Upper lobe of right lung (tissue), 1 donor: Measurements from ENCODE around the gene VRK2. TPM values are rescaled to one million over a fixed set of nuclear protein-coding genes. Genes with fewer than 3 reads are reported as not detected.
"Not testable (repeated sequence)": the region's sequence is repeated elsewhere in the genome, so short reads cannot be mapped to it uniquely, and the experiment has no call there.

Experiments
- ATAC-seq: fragments of 200-7000 bp; cut with Tn5 transposase; one replicate; pipeline ENCODE4 v1.9.1; 2020; ENCODE audit warnings: mild to moderate bottlenecking, moderate library complexity
- DNase-seq: peaks from one replicate; pipeline ENCODE4 v3.0.0-alpha.2; 2020
- H3K27ac ChIP-seq: fragments of 200-600 bp; one replicate; pipeline ENCODE4 v1.8.0; 2022
- H3K27me3 ChIP-seq: fragments of 200-600 bp; one replicate; pipeline ENCODE4 v1.8.0; 2022; ENCODE audit warnings: mild to moderate bottlenecking
- H3K36me3 ChIP-seq: fragments of 200-600 bp; one replicate; pipeline ENCODE4 v1.8.0; 2022
- H3K4me1 ChIP-seq: fragments of 200-600 bp; one replicate; pipeline ENCODE4 v1.8.0; 2022
- H3K4me3 ChIP-seq: fragments of 200-600 bp; one replicate; pipeline ENCODE4 v1.8.0; 2022; ENCODE audit warnings: mild to moderate bottlenecking
- H3K9me3 ChIP-seq: fragments of 200-600 bp; one replicate; pipeline ENCODE4 v1.8.0; 2022
- intact Hi-C: fragments of 100-400 bp; cut with DNase I; formaldehyde crosslinking; loops from one replicate; pipeline ENCODE4 v1.11.0; 2022
- total RNA-seq: library from RNA; stranded (reverse); fragmentation: NEBNext Ultra II Directional; extraction: Animal tissue kit (Norgen Biotek cat#: 25700); gene quantifications from one replicate; pipeline ENCODE4 v1.2.1, GENCODE V29; 2021
- TF ChIP-seq, protein P1 (sequence below): fragments of 200-600 bp; IDR thresholded peaks from one replicate; pipeline ENCODE4 v1.8.0; 2022; ENCODE audit warnings: antibody characterized with exemption
- donor health status: DM: no; HTN: yes; CAD: no; lungs with severe emphysema.

VRK2 gene
- total RNA-seq, 1 donor from 2014 or later: 23.8 TPM

DNA sequence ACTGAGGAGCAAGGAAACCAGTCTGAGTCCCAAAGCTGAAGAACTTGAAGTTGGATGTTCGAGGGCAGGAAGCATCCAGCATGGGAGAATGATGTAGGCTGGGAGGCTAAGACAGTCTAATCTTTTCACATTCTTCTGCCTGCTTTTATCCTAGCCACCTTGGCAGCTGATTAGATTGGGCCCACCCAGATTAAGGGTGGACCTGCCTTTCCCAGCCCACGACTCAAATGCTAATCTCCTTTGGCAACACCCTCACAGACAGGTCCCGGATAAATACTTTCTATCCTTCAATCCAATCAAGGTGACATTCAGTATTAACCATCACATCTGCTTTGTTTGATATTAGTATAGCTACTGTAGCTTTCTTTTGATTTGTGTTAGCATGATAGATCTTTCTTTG, 27.1 kb downstream of the VRK2 start:
- Histone ChIP-seq H3K36me3 (peaks cover 6% of the 10 kb centered on the region), H3K27me3 (no peaks in the 10 kb centered on the region), H3K4me3 (no peak overlapping the region), H3K4me1 (no peaks in the 10 kb centered on the region), H3K9me3 (peaks cover 3% of the 10 kb centered on the region), H3K27ac (no peak overlapping the region)
- intact Hi-C loops: no loop called here
- ATAC-seq (no peak), DNase-seq (no peak)
- TF ChIP-seq, protein P1, sequence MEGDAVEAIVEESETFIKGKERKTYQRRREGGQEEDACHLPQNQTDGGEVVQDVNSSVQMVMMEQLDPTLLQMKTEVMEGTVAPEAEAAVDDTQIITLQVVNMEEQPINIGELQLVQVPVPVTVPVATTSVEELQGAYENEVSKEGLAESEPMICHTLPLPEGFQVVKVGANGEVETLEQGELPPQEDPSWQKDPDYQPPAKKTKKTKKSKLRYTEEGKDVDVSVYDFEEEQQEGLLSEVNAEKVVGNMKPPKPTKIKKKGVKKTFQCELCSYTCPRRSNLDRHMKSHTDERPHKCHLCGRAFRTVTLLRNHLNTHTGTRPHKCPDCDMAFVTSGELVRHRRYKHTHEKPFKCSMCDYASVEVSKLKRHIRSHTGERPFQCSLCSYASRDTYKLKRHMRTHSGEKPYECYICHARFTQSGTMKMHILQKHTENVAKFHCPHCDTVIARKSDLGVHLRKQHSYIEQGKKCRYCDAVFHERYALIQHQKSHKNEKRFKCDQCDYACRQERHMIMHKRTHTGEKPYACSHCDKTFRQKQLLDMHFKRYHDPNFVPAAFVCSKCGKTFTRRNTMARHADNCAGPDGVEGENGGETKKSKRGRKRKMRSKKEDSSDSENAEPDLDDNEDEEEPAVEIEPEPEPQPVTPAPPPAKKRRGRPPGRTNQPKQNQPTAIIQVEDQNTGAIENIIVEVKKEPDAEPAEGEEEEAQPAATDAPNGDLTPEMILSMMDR: no peak

DNA sequence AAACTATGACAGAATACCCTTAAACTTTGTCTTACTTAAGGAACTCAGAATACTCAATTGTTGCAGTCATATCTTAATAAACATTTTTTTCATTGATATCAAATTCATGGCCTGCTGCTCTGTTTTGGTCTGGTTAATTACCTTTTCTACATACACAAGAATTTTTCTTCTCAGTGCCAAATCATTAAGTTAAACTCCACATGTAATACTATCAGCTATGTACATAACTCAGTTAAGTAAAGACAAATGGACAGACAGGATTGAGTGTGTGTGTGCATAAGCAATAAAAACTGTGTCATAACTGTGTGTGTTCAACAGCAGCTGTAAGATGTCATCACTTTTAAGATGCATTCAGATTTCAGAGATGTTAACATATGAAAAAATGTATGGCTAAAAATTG, 34.4 kb downstream of the VRK2 start:
- intact Hi-C loops: no loop called here
- no peak for ATAC-seq
- Histone ChIP-seq H3K4me1 (no peaks in the 10 kb centered on the region), H3K27me3 (no peaks in the 10 kb centered on the region), H3K27ac (no peak overlapping the region), H3K36me3 (no peaks in the 10 kb centered on the region), H3K9me3 (no peaks in the 10 kb centered on the region), H3K4me3 (no peak overlapping the region)
- DNase-seq: no peak
- TF ChIP-seq, protein P1: no peak

DNA sequence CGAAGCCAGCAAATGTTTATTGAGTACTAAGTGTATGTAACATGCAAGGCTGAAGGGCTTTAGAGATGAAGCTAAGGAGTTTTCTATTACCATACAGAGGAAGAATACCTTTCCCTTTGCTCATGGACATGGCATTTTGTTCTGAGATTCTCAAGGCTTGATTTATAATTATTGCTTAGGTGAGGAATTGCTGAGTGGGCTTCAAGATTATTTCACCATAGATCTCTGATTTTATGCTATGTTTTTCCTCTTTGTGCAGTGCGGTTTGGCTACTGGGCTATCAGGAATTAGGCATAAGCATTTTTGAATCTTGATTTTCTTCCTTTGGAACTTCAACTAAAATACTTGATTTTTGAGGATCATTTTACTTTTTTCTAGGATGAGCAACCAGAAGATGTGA, 42.5 kb downstream of the VRK2 start:
- intact Hi-C loops: no loop called here
- Histone ChIP-seq H3K27me3 (no peaks in the 10 kb centered on the region), H3K27ac (no peak overlapping the region), H3K4me1 (no peaks in the 10 kb centered on the region), H3K36me3 (peaks cover 45% of the 10 kb centered on the region), H3K9me3 (no peaks in the 10 kb centered on the region), H3K4me3 (no peak overlapping the region)
- TF ChIP-seq, protein P1: no peak
- DNase-seq (no peak), ATAC-seq (no peak)

DNA sequence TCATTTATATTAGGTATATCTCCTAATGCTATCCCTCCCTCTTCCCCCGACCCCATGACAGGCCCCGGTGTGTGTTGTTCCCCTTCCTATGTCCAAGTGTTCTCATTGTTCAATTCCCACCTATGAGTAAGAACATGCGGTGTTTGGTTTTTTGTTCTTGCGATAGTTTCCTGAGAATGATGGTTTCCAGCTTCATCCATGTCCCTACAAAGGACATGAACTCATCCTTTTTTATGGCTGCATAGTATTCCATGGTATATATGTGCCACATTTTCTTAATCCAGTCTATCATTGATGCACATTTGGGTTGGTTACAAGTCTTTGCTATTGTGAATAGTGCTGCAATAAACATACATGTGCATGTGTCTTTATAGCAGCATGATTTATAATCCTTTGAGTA, 46.2 kb downstream of the VRK2 start:
- peaks cover 45% of the 10 kb centered on the region for H3K36me3 ChIP-seq
- H3K9me3 ChIP-seq, ATAC-seq, DNase-seq, H3K27ac ChIP-seq, H3K27me3 ChIP-seq, H3K4me3 ChIP-seq, intact Hi-C loops, H3K4me1 ChIP-seq: not testable (repeated sequence)

DNA sequence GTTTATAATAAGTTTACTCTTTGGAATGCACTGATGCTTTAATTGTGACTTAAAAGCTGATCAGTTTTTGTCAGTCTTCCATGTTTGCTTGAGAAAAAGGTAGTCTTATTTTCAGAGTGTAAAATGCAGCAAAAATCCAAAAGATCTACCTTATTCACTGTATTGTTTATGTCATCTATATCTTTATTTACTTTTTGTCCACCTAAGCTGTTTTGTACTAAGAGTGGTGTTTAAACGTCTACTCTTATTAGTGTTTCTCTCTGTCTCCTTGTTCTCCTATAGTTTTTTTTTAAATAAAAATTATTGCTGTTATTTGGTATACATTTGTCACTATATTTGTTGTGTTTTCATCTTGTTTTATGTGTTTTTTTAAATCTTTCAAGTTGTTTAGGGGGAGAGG, 50.4 kb downstream of the VRK2 start:
- TF ChIP-seq, protein P1: no peak
- Histone ChIP-seq H3K9me3 (no peaks in the 10 kb centered on the region), H3K36me3 (peaks cover 6% of the 10 kb centered on the region), H3K4me1 (no peaks in the 10 kb centered on the region), H3K27ac (no peak overlapping the region), H3K4me3 (no peak overlapping the region), H3K27me3 (no peaks in the 10 kb centered on the region)
- ATAC-seq: no peak
- no peak for DNase-seq
- intact Hi-C loops: no loop called here

DNA sequence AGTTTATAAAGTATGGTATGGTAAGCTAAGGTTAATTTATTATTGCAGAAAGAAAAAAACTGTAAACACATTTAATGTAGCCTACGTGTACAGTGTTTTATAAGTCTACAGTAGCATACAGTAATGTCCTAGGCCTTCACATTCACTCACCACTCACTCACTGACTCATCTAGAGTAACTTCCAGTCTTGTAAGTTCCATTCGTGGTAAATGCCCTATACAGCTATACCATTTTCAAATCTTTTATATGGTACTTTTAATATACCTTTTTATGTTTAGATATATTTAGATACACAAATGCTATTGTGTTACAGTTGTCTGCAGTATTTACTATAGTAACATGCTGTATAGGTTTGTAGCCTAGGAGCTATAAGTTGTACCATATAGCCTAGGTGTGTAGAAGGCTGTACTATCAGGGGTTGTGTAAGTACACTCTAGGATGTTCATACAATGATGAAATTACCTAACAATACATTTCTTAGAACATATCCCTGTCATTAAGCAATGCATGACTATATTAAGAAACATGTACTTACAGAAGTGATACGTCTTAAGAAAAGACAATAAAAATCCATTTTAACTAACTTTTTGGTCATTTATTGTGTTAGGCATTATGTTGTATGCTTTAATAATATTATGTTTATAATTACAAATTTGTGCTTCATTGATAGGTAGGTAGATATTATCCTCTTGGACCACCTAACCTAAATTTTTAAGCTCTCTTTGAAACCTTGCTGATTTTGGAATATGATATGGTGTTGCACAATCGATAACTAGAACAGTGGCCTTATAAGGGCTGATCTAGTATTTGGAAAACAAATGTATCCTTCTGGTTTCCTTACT, 51.9 kb downstream of the VRK2 start:
- Histone ChIP-seq H3K4me1 (no peaks in the 10 kb centered on the region), H3K36me3 (no peaks in the 10 kb centered on the region), H3K27ac (no peak overlapping the region), H3K9me3 (no peaks in the 10 kb centered on the region), H3K4me3 (no peak overlapping the region), H3K27me3 (no peaks in the 10 kb centered on the region)
- intact Hi-C loops: no loop called here
- no peak for ATAC-seq
- DNase-seq: no peak
- TF ChIP-seq, protein P1: no peak
